ENCODE measurements around the gene LMX1A. TPM values are rescaled to one million over a fixed set of nuclear protein-coding genes. Genes with fewer than 3 reads are reported as not detected.
A peak's percentile ranks its signal among the peaks of the same experiment; 100 is the strongest.

The LMX1A gene
- polyA plus RNA-seq, 5 donors, result 0.04 to 0.07 TPM; not detected in 3

DNA sequence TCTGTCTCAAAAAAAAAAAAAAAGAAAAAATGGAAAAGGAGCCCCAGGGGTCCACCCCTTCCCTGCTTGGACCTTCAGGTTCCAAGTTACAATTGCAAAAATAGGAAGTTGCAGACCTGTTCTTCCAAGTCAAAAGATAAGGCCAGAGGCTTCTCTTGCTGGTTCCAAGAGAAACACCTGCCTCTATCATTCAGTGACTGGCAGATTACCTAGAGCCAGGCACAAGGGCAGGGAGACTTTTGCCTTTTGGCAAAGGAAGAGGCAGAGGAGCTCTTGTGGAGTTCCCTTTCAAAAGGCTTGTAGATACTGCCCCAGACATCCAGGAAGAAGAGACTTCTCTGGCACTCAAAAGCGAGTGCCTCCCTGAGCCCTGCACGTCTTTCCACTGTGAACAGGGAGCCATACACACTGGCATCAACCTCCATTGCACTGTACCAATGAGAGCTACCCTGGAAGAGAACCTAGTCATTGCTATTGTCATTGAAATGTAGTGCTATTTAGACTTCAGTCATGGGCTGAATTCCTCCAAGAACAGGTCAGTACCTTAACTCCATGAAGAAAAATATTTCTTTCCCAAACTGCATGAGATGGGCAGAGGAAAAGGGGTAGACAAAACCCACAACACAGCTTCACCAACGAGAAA is 91.2 kb downstream of the LMX1A start:
- DNase-seq, result no peak

DNA sequence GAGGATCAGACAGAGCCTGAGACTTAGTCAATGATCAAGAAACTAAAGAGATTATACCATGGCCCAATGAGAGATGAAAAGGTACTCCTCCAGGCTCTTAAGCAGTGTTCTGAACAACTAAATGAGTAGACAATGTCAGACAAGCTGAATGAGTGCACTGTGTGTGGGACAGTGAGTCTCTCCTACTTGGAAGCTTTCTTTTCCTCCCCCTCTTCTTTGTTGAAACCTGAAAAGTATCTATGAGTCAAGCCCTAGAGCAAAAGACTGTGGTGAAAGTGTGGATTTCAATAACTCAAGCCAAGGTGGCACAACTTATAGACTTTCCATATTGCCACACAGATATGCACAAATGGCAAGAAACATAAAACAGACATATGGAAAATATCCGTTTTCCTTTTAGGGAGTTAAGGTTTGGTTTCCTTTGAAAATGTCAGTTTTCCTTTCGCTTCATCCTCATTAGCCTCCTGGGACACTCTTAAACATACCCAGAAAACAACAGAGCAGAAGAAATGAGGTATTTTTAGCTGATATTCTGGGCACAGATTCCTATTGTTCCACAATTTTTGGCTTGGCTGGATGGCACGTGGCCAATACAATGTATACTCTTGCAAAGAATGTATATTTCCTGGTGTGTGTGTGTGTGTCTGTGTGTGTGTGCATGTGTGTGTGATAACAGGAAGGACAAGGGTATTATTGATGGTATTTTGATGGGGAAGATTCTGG is 96.6 kb downstream of the LMX1A start:
- DNase-seq, result peak in 1 of 2 donors; percentile 6

DNA sequence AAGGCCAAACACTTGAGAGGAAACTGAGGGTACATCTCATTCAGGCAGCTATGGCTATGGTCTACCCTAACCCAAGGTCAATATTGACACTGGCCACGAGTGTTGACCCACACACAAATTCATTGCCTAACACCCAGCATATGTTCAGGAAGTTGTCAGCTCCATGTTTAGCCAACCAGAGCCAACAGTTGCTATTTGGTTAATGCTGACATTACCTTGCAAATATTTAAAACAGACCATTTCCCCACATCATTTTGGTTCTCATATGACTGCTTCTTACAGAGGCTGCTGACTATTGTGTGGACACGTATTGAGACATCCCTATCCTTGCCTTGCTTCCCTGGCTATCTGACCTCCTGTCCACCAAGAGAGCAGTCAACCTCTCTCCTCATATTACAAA is 97.3 kb downstream of the LMX1A start:
- DNase-seq, result no peak

DNA sequence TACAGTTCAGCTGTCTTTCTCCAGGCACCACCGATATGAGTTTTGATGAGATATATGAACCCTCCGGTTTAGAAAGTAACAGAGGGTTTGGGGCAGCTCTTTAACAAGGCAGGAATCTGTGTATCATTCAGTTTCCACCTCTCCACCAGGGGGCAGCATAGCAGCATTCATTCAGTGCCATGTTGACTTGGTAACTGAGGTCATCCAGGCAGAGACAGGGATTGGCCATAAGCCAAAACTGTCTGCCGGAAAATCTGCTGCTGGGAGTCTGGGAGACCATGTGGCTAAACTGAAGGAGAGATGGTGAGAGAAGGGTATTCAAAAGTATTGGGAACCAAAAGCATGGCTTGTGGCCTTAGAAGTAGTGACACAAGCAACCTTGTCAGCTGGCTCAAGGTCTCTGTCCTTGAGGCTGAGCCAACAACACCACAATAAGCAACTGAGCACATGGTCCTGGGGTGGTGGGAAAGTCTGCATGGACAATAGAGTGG is 98.5 kb downstream of the LMX1A start:
- peak in 1 of 2 donors; percentile 27 for DNase-seq

DNA sequence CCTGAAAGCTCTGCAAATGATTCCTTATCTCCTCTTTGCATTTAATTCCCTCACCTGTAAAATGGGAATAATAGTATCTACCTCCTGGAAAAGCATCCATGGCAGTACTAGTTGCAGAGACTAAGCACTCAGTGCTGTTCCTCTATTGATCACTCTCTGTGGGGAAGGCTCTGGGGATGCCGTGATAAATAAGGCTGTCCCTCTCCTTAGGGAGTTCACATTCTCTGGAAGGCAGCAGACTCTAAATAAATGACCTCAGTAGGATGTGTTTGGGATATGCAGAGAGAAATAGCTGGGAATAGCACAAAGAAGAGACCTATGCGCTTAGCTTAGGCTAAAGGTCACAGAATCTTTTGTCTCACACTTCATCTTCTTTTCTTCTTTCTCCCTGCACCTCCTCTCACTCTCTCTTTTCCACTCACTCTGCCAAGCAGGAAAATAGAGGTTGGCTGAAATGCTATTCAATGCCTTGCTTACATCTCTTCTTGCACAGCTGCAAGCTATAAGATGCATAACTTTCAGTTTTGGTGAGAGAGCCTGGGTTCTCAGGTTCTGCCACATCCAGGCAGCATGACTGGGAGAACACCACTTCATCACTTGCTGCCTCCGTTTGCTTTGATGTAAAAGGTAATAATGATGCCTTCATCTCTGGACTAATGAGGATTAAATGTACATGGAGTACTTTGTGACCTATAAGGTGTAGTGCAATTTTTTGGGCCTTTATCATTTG is 101.5 kb downstream of the LMX1A start:
- DNase-seq, result no peak

DNA sequence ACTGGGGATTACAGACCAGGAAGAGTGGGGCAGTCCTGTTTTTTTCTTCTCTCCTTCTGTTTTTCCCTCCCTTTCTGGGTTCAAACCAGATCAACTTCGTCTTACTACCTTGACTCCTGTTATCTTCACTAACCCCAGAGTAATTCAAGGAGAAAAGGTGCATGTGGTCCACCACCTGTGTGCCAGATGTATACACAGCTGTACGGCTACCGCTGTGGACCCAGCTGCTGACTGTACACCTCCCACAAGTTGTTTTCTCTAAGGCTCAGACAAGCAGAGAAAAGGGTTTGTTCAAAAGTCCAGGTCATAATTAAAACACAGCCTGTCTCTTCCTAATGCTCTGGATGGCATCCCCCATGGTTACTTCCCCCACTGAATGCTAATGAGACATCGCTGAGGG is 102.1 kb downstream of the LMX1A start:
- DNase-seq, result no peak

DNA sequence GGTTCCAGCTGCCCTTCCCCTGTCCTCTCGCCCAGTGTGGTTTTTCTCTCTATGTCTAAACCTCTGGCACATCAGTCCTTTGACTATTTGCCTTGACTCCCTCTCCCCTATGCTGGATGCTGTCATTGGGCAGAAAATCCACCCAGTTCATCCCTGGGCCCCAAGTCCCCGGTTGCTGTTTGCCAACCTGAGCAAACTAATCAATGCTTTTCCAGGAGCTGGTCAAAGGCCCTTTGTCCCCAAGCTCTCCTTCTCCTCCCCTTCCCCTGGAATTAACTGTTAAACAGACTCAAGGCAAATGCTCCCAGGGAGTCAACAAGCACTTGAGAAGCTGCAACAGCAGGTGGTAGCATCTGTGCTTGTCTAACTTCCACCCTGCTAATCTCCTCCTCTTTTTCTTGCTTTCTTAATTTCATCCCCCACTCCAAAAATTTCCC is 102.7 kb downstream of the LMX1A start:
- no peak for DNase-seq

DNA sequence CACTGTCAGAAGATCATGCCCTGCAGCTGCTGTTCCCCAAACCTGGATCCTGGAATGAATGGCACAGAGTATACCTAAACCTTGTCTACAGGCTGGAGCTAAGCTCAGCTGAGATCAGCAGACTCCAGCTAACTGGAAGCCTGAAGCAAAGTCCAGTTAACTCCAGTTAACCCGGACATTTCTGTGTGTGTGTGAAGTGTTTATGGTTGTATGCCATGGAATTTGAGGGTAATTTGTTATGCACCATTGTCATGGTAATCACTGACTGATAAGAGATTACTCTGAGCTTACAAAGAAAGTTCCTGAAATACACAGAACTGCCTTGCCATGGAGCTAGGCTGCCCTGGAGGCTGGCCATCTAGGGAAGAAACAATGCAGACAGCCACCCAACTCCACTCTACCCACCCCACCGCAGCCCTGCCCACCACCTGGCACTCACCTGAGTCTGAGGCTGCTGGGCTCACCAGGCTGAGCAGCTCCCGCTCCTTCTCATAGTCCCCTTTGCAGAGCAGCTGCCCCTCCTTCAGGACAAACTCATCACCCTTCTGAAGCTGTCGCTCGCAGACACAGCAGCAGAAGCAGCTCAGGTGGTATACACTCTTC is 107.4 kb downstream of the LMX1A start:
- no peak for DNase-seq

DNA sequence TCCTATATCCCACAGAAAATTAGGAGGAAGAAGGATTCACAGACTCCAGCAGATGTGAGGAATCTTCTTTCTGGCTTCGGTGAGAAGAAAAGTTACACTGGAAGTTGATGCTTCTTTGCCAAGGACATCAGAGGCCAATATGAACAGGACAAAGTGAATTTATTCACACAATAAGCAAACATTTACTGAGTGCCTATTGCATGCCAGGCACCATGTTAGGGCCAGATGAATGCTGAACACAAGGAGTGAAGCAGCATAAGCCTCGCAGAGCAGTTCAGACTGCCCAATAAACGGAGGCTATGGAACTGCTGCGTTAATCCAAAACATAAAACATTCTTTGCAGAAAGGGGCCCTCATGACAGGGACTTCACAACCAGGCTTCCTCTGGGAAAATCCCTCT is 114.6 kb downstream of the LMX1A start:
- DNase-seq, result no peak

DNA sequence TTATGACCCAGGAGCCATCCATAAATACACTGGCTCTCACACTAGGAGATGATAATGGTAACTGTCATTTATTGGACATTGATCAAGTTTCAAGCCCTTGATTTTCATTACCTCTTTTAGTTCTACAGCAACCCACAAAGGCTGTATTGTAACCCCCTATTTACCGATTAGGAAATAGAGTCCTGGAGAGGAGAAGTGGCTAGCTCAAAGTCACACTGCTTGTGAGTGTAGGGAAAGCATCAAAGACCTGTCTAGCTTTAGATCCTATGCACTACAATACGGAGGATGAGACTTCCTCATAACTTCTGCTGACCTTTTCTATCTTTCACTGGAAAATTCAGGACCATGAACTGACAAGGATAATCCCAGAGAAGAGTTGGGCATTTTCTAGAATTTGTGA is 115.2 kb downstream of the LMX1A start:
- no peak for DNase-seq

DNA sequence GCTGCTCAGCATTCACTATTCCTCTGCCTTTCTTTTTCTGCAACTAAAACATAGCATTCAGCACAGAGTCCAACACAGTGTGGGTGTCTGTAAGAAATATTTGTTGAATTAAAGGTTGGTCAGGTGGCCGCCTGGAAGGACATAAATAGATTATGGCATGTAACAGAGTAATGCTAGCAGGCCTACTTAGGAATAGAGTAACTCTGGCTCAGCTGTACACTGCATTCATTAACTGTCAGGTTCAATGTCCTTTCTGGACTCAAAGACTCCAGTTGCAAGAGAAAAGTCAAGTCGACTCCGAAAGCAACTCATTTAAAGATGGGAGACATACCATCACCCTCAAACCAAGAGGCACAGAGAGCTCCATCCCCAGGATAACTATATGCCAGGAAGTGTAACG is 116.0 kb downstream of the LMX1A start:
- no peak for DNase-seq

DNA sequence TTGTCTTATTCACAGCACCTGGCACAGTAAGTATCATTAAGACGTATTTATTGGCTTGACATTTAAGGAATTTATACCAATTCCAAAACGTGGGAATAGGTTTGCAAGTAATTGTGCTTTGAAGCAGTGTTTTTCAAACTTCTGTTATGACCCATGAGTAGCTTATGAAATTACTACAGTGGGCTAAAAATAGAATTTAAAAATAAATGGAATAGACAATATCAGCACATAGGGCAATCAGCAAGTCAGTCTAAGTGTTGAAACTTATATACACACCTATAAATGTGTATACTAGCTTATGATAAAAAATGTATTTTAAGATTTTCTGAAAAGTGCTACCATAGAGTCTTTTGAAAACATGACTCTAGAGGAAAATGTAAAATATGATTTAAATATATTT is 116.6 kb downstream of the LMX1A start:
- DNase-seq, result no peak

DNA sequence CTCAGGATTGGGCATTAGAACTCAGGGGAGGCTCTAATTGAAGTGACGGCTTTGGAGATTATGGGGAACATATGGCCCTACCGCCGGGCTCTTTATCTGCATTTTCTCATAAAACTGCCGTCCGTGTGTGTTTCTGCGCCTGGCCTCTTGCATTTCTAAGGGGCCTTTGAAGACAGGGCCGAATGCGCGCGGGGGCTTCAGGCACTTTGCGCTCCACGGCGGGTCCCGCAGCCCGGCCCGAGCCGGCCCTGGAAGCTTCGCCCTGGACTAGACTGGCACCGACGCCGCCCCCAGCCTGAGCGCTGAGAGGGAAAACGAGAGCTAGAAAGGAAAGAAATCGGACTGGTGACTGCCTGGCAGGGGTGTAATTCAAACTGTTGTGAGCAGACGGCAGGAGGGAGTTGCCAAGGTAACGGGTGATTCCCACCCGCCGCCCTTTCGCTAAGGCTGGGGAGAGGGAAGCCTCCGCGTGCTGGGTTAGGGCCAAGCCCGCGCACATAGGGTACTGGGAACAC is 120.7 kb downstream of the LMX1A start:
- no peak for DNase-seq

DNA sequence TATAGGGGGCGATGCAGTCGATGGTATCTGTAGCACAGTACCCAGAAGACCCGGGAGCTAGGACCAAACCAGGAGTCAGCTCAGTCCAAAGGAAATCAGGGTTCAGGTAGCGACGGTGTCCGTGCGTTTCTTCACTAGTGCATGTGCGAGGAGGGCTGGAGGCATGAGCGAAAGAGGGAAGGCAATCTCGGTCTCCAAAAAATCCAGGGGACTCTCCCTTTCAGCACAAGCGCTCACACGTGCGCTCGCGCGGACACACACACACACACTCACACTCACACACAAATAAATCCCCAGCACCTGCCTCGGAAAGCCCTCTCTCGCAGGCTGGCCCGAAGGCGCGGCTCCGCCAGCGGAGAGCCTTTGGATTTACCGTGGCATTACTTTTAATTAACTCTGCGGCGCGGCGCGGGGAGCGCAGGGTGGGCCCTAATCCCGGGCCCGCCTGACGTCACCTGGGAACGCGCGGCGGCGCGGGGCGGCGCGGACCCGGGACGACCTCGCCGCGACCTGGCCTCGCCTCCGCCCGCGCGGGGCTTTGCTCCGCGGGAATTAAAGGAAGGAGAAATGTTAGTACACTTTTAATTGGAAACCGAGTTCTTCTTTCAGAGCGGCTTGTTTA is 121.2 kb downstream of the LMX1A start:
- DNase-seq, result no peak

DNA sequence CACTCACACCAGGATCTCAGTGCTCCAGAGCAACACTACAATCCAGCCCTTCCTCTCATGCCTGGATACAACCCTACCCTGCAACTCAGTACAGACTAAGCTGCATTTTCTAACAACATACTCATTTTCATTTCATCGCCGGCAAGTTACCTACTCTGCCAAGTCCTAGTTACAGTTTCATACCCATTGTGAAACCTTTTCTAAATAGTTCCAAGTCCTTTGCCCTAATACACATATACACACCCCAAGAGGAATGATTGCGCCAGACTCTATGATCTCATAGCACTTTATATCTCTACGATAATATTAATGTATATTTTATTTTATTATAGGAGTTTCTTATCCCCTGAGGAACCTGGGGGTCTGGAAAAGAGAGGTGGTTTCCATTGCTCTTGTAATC is 122.4 kb downstream of the LMX1A start:
- DNase-seq, result no peak

DNA sequence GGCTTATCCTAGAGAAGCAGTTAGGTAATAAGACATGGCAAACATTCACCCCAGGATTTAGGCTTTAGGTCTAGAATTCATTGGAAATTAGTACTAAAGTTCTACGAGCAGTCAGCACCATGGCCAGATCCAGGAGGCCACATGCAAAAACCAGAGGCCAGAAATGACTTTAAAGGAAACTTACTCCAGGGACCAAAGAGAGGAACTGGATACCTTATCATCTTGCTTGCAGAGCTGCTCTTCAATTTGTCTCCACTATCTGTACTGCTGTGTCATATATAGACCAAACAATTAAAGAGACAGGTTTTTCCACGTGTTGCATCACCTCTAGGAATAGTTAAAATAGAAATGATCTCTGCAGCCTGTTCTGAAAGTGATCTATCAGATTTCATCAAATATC is 127.8 kb downstream of the LMX1A start:
- no peak for DNase-seq

DNA sequence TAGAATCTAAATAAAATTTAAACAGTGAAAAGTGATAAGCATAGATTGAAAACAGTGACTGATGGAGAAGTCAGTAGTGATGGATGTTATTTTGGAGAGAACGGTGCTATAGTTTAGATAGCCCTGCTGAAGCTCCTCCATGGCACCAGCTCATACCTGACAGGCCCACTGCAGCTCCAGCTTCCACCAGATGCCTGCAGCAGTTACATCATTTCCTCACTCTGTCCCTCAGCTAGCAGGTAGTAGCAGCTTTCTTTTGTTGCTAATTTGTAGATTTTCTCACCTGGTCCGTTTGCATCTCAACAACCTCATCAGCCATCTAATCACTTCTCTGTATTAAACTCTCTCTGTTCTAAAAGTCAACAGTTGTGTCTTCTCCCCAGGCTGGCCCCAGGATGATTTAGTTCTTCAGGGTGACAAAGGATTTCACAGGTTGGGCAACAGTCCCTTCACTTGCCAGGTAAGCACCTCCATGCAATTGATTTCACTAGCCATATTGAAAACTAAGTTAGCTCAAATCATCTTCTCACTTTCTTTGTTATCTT is 128.3 kb downstream of the LMX1A start:
- DNase-seq, result no peak

DNA sequence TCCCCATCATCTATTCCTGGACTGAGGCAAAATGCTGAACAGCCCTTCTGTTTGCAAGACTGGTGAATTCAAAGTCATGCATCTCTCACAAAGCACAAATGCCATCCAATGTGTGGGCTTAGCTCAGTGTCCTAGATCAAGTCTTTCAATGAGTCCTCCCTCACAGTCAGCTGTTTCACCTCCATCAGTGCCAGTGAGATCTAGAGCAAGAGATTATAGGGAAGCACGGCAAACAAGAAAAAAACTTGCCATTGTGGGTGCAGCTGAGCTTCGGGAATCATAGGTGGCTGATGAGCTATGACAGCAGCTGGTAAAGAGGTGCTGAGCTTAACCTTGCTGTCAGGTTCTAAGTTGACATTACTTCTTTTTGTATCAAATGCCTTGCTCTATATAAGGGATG is 130.2 kb downstream of the LMX1A start:
- no peak for DNase-seq

DNA sequence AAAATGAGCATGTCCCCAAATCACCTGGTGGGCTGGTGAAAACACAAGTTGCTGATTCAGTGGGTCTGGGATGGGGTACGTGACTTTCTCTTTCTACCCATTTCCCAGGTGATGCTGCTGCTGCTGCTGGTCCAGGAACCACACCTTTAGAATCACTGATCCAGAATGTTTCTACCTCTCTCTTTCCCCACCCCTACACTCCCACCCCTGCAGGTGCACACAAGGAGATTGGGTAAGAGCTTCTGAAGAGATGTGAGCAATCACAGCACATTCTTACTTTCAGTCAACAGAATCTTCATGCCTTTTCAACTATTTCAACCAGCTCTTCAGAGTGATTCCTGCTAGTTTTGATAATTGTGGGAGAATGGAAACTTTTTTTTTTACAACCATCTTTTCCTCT is 130.9 kb downstream of the LMX1A start:
- no peak for DNase-seq

DNA sequence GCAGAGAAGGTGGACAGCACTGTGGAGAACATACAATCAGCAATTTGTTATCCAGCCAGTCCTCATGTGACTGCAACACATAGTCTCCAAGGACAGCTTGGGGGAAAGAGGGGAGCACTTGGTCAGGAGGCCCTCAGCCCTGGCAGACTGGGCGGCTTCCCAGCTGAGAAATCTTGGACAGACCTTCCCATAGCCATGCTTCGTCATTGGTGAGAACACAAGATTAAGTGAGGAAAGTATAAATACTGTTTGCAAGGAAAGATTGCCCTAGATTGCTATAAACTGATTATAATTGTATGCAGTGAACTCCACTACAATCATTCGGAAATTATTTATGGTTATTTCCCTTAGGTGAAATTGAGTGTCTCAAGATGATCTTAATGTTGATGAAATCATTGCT is 131.5 kb downstream of the LMX1A start:
- no peak for DNase-seq

DNA sequence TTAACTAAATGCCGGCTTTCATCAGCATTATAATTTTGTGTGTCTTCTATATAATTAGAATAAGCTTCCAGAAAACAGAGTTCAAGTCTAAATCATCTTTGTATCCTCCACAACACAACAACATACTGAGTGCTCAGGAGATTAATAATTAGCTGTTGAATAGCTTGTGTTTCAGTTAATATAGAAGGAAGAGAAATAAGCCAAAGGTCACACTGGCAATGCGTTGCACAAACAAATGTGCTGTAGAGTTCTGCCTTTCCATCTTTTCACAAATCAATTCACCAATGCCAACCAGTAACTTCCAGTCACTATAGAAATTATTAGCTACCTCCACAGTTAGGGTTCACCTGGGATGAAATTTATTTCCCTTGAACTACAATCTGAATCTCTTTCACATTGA is 132.0 kb downstream of the LMX1A start:
- DNase-seq, result no peak

Measured in right lung (tissue), 5 donors.